Chondrocyte (in vitro differentiated cells): ENCODE data around the gene PARP15. TPM values are rescaled to one million over a fixed set of nuclear protein-coding genes. Genes with fewer than 3 reads are reported as not detected.

Experiments used
- DNase-seq: peaks from one replicate; pipeline ENCODE4 v3.0.0; 2021; ENCODE audit warnings: mixed read lengths, low spot score
- H3K27ac Mint-ChIP-seq: one replicate; pipeline ENCODE4 v1.8.0; 2021; ENCODE audit warnings: mild to moderate bottlenecking, moderate library complexity, mixed read lengths; ENCODE audit not compliant: unreplicated experiment
- H3K27me3 Mint-ChIP-seq: 2 replicates; pipeline ENCODE4 v1.8.0; 2021; ENCODE audit warnings: low read depth, mixed read lengths
- H3K36me3 Mint-ChIP-seq: 2 replicates; pipeline ENCODE4 v1.8.0; 2021; ENCODE audit warnings: low read depth, mixed read lengths
- H3K4me1 Mint-ChIP-seq: 2 replicates; pipeline ENCODE4 v1.8.0; 2021; ENCODE audit warnings: low read depth, mild to moderate bottlenecking, mixed read lengths
- H3K4me3 Mint-ChIP-seq: one replicate; pipeline ENCODE4 v1.8.0; 2021; ENCODE audit warnings: mild to moderate bottlenecking, moderate library complexity, mixed read lengths; ENCODE audit not compliant: unreplicated experiment
- H3K9me3 Mint-ChIP-seq: 2 replicates; pipeline ENCODE4 v1.8.0; 2021; ENCODE audit warnings: low read depth, mixed read lengths
- CTCF ChIP-seq: fragments of 200-600 bp; sonication (generic); IDR thresholded peaks from 2 replicates; pipeline ENCODE4 v1.5.0; 2021; ENCODE audit warnings: antibody characterized with exemption, mild to moderate bottlenecking, moderate library complexity
- total RNA-seq: library from RNA; stranded (reverse); gene quantifications from 3 replicates; pipeline ENCODE4 v1.2.1, GENCODE V29; 2021

PARP15 gene
- total RNA-seq, 1 donor from 2014 or later: not detected

- no peaks in the 10 kb centered on the region for H3K4me1 Mint-ChIP-seq
- H3K27ac Mint-ChIP-seq: no peak overlapping the region
- H3K27me3 Mint-ChIP-seq: no peaks in the 10 kb centered on the region
- peaks cover 23% of the 10 kb centered on the region for H3K36me3 Mint-ChIP-seq
- DNase-seq: no peak
- H3K4me3 Mint-ChIP-seq: no peak overlapping the region
- no peak for TF ChIP-seq CTCF
- no peaks in the 10 kb centered on the region for H3K9me3 Mint-ChIP-seq
Observed at GRCh38 chr3:122687298-122687697, 109.8 kb downstream of the PARP15 start.

Other genes with a start within 250 kb of the PARP15 start
- 10.9 to 27.7 TPM (median 19.6 TPM) in 3 replicates for gene MIX23, start 194.4 kb upstream of the PARP15 start, total RNA-seq
- 33.7 to 40.1 TPM (median 37.5 TPM) in 3 replicates for gene FAM162A, start 193.5 kb upstream of the PARP15 start, total RNA-seq
- 4.7 to 6.4 TPM (median 5.0 TPM) in 3 replicates for gene WDR5B, start 161.6 kb upstream of the PARP15 start, total RNA-seq
- gene KPNA1, start 62.7 kb upstream of the PARP15 start, total RNA-seq: 80.6 to 88.9 TPM (median 85.6 TPM) in 3 replicates
- gene PARP9, start 13.3 kb upstream of the PARP15 start, total RNA-seq: 9.0 to 16.5 TPM (median 9.1 TPM) in 3 replicates
- 13.5 to 16.6 TPM (median 15.0 TPM) in 3 replicates for gene DTX3L, start 13.3 kb upstream of the PARP15 start, total RNA-seq
- gene PARP14, start 103.2 kb downstream of the PARP15 start, total RNA-seq: 14.1 to 29.0 TPM (median 15.3 TPM) in 3 replicates
- 4.5 to 8.3 TPM (median 4.8 TPM) in 3 replicates for gene HSPBAP1, start 216.2 kb downstream of the PARP15 start, total RNA-seq
- 14.3 to 15.1 TPM (median 14.3 TPM) in 3 replicates for gene SLC49A4, start 217.4 kb downstream of the PARP15 start, total RNA-seq